SIG-M5 treated with dmso at 0.1 percent for 504 hours (cell line): ENCODE data around the gene MAGI2.

ENCODE experiments used
- DNase-seq: peaks from one replicate; lab custom pipeline; 2025; ENCODE audit not compliant: unreplicated experiment; lab: John Stamatoyannopoulos, UW

The MAGI2 gene

DNA sequence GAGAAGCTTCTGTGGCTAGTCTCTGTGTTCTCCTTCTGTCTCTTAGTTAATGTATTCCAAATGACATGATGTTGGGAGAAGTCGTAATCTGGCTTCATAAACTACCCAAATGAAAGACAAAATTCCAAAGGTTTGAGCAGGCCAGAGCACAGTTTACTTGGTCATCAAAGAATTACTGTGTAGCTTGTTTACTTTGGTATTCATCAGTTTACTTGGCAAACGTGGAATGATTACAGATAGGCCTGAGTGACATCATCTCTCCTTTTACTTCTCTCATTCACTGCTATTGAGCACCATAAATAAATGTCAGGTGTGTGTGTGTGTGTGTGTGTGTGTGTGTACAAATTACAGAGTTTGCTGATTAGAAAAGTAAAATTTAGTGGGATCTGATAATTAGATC is 1327.6 kb downstream of the MAGI2 start:
- no peak for DNase-seq

DNA sequence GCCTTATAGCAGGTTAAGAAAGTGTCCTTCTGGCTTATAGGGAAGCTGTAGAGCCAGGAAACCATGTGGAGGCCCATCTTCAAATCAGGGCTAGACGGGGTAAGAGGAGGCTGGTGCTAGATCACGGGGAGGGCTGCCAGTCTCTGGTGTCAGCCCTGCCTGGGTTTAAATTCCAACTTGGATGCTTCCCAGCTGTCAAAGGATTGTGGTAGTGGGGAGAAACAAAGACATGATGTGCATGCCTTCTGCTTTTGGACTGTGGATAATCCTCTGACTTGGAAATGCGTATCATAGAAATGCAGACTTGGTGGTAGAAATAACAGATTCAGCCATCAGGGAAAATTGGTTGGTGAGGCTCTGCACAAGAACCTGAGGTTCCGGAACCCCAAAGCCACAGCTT is 1329.3 kb downstream of the MAGI2 start:
- no peak for DNase-seq

DNA sequence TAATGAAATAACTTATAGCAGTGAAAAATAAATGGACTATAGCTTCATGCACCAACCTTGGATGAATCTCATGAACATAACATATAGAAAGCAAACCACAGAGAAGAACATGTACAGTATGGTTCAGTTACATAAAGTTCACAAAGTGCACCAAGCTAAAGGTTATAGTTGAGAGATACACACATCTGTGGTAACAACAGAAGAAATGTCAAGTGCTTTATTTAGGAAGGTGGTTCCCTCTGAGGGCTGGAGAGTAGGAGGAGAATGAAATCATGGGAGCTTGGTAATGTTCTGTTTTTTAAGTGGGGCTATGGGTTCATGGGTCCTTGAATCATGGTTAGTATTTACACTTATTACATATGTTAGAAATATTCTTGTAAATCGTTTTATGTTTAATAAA is 1331.6 kb downstream of the MAGI2 start:
- DNase-seq, result no peak

DNA sequence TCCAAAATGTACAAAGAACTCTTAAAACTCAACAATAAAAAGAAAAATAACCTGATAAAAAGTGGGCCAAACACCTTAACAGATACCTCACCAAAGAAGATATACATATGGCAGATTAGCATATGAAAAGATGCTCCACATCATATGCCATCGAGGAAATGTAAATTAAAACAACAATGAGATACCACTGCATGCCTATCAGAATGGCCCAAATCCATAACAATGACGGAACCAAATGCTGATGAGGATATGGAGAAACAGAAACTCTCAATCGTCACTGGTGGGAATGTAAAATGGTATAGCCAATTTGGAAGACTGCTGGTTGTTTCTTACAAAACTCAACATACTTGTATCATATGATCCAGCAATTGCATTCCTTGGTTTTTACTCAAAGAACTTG is 1335.0 kb downstream of the MAGI2 start:
- no peak for DNase-seq

DNA sequence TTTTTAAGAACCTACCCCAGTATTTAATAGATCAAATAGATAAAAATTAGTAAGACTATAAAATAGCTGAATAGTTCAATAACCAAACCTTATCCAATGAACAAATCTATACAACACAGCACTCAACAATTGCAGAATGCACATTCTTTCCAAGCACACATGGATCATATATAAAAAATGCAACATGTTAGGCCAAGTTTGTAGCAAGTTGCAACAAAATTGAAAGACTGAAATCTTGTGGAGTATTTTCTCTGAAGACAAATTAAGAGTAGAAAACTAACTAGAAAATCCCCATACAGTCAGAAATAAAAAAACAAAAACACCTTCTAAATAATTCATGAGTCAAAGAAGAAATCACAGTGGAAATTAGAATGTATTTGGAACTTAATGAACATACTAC is 1337.6 kb downstream of the MAGI2 start:
- no peak for DNase-seq

DNA sequence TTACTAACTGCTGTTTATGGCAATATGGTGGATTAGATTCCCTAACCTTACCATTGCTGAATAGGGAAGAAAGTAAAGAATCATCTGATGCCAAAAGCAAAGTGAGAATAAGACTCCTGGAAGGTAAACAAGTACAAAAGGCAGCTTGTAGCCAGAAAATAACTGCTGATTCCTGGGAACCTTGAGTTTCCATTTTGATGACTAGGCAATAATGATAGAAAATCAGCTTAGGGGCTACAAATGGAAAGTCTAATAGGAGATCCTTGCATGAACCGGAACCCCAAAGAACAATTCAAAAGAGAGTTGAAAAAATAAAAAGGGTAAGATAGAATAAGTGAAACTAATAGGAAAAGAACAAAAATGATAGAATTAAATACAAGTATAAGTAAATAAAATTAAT is 1338.5 kb downstream of the MAGI2 start:
- no peak for DNase-seq

DNA sequence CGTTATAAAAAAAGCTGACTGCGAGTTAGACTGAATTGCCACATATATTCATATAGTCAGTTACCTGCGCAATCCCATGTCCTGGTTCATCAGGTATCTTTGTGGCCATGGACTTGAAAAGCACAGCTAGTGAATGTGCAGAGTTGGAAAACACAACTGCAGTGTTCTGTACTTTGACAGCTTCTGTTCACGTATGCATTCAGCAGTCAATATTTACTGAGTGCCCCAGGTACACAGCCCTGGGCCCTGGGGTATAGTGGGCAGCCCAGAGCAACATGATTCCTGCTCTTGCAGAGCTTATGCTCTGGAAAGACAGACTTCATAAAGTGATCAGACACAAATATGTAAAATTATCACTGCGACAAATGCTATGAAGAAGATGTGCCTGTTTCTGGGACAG is 1341.0 kb downstream of the MAGI2 start:
- no peak for DNase-seq

DNA sequence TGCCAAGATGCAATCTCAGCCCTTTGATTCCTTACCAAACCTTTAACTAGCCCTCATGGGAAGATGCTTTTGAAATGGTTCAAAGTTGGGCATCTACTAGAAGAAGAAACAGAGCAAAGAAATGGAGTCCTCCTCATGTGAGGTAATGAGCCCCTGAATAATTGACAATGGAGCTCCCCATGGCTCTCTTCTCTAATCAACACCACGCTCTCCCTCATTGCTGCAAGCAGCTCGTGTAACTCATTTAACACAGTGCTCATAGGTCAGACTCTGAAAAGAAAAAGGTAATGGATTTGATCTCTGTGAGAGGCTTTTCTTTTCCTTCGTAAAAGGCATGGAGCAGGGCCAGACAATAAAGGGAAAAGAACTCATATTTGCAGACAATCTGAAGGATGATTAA is 1342.1 kb downstream of the MAGI2 start:
- DNase-seq, result no peak

DNA sequence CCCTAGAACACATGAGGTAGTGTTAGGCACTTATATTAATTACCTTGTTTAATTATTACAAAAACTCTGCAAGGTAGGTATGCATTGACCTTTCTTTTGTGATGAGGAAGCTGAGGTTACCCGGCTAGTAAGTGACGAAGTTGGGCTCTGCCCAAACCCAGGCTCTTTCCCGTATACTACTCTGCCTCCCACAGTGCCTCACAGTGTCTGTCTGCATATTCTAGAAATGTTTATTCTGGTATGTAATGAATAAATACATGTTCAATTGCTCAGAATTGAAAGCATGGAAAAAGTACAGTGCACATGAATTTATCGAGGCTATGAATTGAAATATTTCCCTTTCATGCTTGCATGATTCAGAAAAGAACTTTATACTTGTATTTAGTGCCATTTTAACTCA is 1350.0 kb downstream of the MAGI2 start:
- no peak for DNase-seq

DNA sequence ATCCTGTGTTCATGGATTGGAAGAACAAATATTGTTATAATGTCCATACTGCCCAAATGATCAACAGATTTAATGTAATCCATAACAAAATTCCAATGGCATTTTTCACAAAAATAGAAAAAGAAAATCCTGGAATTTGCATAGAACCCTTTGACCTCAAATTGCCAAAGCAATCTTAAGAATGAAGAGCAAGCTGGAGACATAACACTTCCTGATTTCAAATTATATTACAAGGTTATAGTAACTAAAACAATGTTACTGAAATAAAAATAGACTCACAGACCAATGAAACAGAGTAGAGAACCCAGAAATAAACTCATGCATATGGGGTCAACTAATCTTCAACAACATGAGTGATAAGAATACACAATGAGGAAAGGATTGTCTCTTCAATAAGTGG is 1352.4 kb downstream of the MAGI2 start:
- no peak for DNase-seq

DNA sequence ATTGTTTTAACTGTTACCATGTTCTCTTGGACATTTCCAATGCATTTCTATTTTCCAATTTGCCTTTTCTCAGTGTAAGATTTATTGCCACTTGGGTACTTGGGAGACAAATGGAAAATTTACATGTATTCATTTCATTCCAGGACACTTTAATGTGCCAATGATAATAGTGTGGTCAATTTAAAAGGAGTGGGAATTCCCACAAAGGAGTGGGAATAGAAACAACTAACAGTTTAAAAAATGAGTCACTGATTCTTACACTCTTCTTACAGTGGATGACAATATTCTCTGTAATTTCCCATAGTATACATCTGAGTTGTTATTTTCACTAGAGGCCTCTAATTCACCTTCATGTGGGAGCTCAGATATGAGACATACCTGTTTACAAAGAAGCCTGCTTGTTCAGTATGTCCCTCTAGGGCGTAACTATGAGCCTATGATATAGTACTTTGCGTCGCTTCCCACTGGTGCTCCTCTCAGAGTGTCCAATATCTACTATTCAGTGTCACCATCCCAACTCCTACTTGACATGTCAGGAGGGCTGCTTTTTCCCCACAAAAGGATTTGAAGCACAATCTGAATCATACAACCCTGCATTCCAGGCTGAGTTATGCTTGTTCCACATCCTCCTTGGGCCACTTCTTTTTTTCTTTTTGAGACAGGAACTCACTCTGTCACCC is 1353.6 kb downstream of the MAGI2 start:
- no peak for DNase-seq

DNA sequence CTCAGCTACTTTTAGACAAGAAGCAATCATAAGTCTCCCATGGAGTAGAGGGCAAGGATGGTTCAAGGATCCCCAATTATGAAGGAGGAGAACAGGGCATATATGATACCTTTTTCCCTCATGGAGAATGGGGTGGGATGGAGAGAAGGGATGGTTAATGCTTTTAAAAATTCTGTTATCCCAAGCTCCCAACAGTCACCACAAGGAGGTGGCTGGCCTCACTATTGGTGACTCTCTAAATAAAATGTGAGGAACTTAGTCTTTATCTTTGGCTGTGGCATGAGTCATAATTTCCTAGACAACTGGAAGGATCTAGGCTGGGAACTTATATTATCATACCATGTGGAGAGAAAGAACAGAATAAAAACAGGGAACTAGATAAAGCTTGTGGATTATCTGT is 1357.9 kb downstream of the MAGI2 start:
- no peak for DNase-seq

DNA sequence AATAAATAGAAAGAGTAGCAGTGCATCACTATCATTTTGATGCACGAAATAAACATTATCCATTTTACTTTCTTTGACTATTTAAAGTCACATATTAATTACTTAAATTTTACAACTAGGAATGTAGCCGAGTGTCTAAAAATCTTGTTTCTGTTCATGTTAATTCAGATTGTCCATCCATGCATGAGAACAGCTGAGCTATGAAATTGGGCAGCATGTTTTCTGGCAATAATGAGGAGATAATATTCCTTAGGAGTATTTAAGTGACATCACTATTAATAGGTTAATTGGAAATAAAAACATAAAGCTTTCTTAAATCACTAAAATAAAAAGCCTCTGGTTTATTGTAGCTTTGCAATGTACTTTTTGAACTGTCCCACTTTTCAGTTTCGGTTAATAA is 1361.1 kb downstream of the MAGI2 start:
- DNase-seq, result no peak

DNA sequence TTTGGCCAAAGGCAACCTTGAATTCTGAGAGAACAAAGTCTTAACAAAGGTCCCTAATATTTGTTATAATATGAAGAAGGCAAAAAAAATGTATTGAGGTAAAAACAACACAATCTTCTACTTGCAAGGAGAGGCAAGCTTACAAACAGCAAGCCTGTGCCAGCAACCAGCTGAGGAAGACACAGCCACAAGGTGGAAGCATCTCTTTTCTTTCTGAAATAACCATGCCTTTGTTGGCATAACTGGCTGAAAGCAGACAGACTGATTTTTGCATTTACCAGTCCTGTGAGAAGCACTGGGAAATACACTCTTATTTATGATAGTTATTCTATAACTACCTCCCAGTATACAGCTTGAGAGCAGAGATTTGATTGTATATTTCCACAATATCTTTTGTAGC is 1362.9 kb downstream of the MAGI2 start:
- no peak for DNase-seq

DNA sequence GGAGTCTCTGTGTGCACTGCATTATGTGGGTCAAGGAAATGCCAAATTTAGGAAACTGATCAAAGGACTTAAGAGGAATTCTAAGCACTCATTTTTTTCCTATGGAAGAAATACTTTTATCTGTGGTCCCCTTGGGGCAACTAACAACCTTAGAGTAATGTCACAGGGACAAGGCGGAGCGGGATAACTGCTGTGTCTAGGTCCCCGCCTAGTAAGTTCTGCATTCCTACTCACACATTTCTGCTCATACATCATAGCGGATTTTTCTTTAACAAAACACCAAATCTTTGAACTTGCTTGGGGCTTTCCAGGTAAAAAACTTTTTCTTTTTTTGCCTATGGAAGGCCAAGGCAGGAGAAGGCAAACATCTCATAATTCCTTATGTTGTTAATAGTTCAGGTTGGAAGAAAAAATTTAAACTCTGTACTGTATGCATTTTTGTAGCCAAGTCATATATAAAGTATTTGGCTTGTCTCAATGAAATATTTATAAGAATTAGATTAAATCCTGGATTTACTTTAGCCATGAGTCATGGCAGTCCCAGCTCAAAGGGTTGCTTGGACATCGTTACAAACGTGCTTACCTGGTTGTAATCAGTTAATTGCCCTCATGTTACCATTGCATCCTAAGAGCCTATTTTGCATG is 1369.9 kb downstream of the MAGI2 start:
- DNase-seq, result no peak

DNA sequence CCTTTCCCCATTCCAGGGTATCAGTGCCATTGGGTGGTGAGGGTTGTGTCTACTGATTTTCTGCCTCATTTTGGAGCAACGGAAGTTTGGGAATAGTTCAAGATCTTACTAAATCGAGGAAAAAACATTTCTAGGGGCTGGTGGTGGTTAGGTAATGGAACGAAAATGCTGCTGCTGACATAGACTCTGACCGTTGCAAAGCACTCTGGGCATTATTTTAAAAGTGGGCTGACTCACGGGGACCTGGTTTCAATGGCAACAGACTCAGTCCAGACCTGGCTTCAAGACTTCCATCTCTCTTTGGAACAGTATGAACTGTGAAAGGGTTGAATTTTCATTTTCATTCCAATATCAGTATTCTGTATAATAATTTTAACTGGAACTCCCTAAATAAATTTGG is 1370.9 kb downstream of the MAGI2 start:
- DNase-seq, result no peak

DNA sequence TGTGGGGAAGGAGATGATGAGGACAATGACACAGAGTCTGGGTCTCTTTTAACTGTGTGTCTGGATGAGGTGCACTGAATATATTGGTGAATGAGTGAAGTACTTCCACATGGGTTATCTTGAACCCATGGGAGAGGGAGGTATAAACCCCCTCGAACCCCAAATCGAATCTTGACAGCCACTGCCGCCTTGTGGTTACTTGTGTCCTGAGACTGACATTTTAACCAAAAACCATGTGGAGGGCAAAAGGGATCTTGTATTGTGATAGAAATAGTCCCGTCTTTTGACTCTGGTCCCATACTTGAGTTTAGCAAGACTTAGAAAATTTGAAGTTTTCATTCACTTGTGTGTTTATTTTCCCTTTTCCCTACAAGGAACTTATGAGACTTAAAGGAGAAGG is 1371.6 kb downstream of the MAGI2 start:
- no peak for DNase-seq

DNA sequence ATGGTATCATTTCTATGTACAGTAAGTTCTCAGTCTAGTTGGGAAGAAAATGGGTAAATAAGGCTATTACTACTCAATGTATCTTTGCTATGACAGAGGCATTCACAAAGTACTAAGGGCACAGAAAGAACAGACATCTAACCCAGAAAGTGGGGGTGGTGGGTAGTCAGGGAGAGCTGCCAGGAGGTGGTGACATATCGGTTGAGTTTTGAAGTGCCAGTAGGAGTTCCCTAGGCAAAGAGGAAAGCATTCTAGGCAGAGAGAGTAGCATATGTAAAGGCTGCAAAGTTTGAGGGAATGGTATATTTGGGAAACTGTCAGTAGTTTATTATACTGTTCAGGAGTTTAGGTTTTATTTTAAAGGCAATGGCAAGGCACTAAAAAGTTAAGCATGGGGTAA is 1372.1 kb downstream of the MAGI2 start:
- DNase-seq, result no peak

DNA sequence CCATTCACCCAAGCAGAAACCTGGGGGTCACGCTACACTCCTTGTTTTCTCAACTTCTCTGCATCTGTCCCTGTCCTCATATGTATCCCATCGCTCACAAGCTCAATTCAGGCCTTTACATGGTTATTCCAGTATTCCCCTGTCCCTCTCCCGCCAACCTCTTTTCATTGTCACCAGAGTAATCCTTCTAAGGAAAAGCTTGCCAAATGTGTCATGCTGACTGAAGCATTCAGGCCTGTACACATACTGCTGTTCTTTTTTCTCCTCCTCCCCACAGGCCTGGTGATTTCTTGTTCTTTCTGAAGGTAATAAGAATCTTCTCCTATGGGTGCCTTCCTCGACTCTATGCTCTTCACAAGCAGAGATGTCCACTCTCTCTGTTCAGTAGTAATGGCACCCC is 1372.7 kb downstream of the MAGI2 start:
- DNase-seq, result no peak

DNA sequence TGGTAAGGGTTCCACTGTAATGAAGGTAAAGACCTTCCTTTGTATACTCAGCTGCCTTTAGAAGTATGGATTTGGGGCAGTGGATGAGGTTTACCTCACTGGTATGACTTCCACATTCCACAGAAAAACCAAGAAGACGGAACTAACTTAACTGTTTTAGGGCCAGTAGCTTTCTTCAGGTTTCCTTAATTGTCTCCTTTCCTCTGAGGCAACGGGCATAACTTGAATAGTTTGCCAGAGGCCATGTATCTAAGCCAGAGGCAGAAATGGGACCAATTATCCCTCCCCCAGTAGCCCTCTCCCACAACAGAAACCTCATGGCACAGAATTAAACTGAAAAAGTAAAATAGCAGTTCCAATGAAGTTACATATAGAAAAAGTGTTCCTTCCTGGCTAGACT is 1373.2 kb downstream of the MAGI2 start:
- no peak for DNase-seq

DNA sequence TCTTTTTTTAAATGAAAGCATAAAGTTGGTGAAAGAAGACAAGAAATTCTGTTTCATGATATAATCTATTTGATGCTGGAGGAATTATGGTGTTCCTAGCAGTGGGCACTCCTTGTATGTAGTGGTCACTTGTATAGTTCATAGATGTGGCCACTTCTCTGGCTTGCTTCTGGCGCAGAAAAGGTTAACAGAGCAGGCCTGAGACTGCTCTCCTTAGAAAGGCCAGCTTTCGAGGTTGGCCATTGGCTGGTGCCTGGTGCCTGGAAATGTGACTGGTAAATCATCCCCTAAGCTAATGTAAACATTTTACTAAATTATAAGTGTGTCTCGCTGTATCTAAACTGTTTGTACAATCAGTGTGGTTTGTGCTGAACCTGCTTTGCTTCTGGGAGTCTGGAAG is 1378.8 kb downstream of the MAGI2 start:
- DNase-seq, result no peak

DNA sequence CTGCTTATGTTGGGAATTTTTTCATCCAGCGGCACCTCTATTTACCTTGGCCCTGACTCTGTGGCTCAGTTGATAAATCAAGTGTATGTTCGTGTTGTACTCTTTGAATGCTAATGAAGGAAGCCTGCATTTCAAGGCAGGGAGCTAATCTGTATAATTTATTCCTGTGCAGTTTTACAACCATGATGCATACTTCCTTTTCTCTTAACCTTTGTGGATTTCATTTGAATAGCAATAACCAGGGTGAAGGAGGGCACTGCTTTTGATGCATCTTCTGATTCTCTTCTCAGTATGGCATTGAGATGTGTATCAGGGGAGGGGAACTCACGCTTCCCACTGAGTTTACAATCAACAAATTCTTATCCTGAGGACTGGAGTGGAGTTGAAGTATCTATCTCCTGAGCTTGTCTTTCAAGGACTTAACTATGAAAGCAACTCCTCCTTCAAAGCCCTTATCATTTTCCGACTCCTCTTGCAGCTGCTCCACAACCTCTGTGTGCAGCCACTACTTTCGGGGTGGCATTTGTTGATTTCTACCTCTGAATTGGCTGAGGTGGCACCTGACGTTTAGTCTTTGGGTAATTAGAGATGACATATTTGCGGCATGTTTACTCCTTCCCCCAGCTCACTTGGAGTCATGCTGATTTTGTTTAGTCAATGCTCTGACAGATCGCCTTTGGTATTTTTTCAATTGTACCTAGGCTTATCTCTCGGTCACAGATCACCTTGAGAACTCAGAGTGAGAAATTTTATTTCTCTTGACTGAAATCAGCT is 1379.7 kb downstream of the MAGI2 start:
- no peak for DNase-seq
